Gastrocnemius medialis (tissue), 4 donors: ENCODE measurements around the gene XKR7. TPM values are rescaled to one million over a fixed set of nuclear protein-coding genes. Genes with fewer than 3 reads are reported as not detected.

Source experiments
- ATAC-seq, 2 donors: fragments of 150-250 bp; one replicate each; pipeline ENCODE4 v1.9.1; 2016
- DNase-seq, 2 donors: peaks; one replicate each; pipeline ENCODE4 v3.0.0-alpha.2; 2019
- H3K27ac ChIP-seq, 4 donors: fragments of 200-600 bp; sonication (generic); 1 replicate in 1 of 4; 2 replicates in 3 of 4; pipeline ENCODE4 v1.5.1; 2016 to 2018; ENCODE audit warnings: mild to moderate bottlenecking in 2 of 4, moderate library complexity in 1 of 4
- H3K27me3 ChIP-seq, 3 donors: fragments of 200-600 bp; sonication (generic) in 2 of 3; 1 replicate in 1 of 3; 2 replicates in 2 of 3; pipeline versions ENCODE4 v1.5.1 to v1.6.0; 2016 to 2019; ENCODE audit warnings: mild to moderate bottlenecking in 1 of 3, moderate library complexity in 1 of 3
- H3K36me3 ChIP-seq, 2 donors: fragments of 200-600 bp; sonication (generic) in 1 of 2; one replicate each; pipeline ENCODE4 v1.5.1; 2017 to 2018
- H3K4me1 ChIP-seq, 2 donors: fragments of 200-600 bp; sonication (generic) in 1 of 2; one replicate each; pipeline ENCODE4 v1.5.1; 2016 to 2017; ENCODE audit warnings: mild to moderate bottlenecking in 2 of 2
- H3K4me3 ChIP-seq, 4 donors: fragments of 200-600 bp; sonication (generic) in 3 of 4; 1 replicate in 1 of 4; 2 replicates in 3 of 4; pipeline ENCODE4 v1.5.1; 2016 to 2019; ENCODE audit warnings: mild to moderate bottlenecking in 2 of 4
- H3K9me3 ChIP-seq, 3 donors: fragments of 200-600 bp; sonication (generic) in 2 of 3; 1 replicate in 1 of 3; 2 replicates in 2 of 3; pipeline ENCODE4 v1.5.1; 2016 to 2019
- CTCF ChIP-seq, 5 experiments: fragments of 450-650 bp in 3 of 5; fragments of 200-600 bp in 2 of 5; sonication (generic) in 2 of 5; IDR thresholded peaks in 4 of 5; conservative IDR thresholded peaks in 1 of 5; 1 replicate in 4 of 5; 2 replicates in 1 of 5; pipeline ENCODE4 v1.5.1; 2016 to 2019; ENCODE audit warnings: antibody characterized with exemption in 5 of 5, mild to moderate bottlenecking in 3 of 5, moderate library complexity in 3 of 5
- POLR2A ChIP-seq, 2 donors: fragments of 450-650 bp; IDR thresholded peaks; one replicate each; pipeline ENCODE4 v1.6.1; 2017; ENCODE audit warnings: antibody characterized with exemption in 2 of 2, mild to moderate bottlenecking in 2 of 2, moderate library complexity in 2 of 2
- in situ Hi-C, 4 donors: fragments of 200-750 bp; cut with MboI; loops; one replicate each; pipeline versions ENCODE4 v1.15.0 to v1.8.0; 2017; ENCODE audit warnings: low sequenced_read_pairs in 4 of 4
- intact Hi-C: fragments of 100-400 bp; cut with DNase I; formaldehyde crosslinking; loops from one replicate; pipeline ENCODE4 v1.15.1; 2023; ENCODE audit warnings: low total_unique reads
- total RNA-seq, 4 donors: library from RNA; depleted of rRNA; stranded (reverse); fragments of >200 nt; gene quantifications; one replicate each; pipeline versions ENCODE4 v1.1.0 to v1.2.3, GENCODE V29; 2016

The XKR7 gene
- total RNA-seq, 4 donors from 2014 or later: not detected

GRCh38 chr20:31974296-31974695 lies 6.3 kb downstream of the XKR7 start:
- intact Hi-C loops: no loop called here
- no peaks in the 10 kb centered on the region for H3K36me3 ChIP-seq
- H3K27me3 ChIP-seq: peaks cover 7 to 9% (median 8%) of the 10 kb centered on the region in 3 donors
- H3K27ac ChIP-seq: no peak overlapping the region
- in situ Hi-C loops: no loop called here
- no peak overlapping the region for H3K4me3 ChIP-seq
- TF ChIP-seq CTCF (IDR thresholded peaks at IDR 0.05 in 4 of 5, conservative IDR thresholded peaks at IDR 0.05 in 1 of 5): no peak
- no peak for TF ChIP-seq POLR2A (IDR thresholded peaks at IDR 0.05)
- ATAC-seq (no peak), DNase-seq (no peak)
- no peaks in the 10 kb centered on the region for H3K4me1 ChIP-seq
- H3K9me3 ChIP-seq: no peaks in the 10 kb centered on the region

- H3K27me3 ChIP-seq: peaks cover 9 to 10% (median 10%) of the 10 kb centered on the region in 3 donors
- H3K4me1 ChIP-seq: no peaks in the 10 kb centered on the region
- H3K36me3 ChIP-seq: no peaks in the 10 kb centered on the region
- H3K27ac ChIP-seq: no peak overlapping the region
- H3K9me3 ChIP-seq: no peaks in the 10 kb centered on the region
- no peak for ATAC-seq
- no peak overlapping the region for H3K4me3 ChIP-seq
- intact Hi-C loops: no loop called here
- DNase-seq: no peak
- in situ Hi-C loops: no loop called here
- TF ChIP-seq CTCF (IDR thresholded peaks at IDR 0.05 in 4 of 5, conservative IDR thresholded peaks at IDR 0.05 in 1 of 5): no peak
- no peak for TF ChIP-seq POLR2A (IDR thresholded peaks at IDR 0.05)
These were observed 7.1 kb downstream of the XKR7 start for GRCh38 chr20:31974951-31975487.

GRCh38 chr20:31975874-31976273 lies 7.9 kb downstream of the XKR7 start:
- no peak for TF ChIP-seq POLR2A (IDR thresholded peaks at IDR 0.05)
- TF ChIP-seq CTCF (IDR thresholded peaks at IDR 0.05 in 4 of 5, conservative IDR thresholded peaks at IDR 0.05 in 1 of 5): no peak
- in situ Hi-C loops: no loop called here
- no peaks in the 10 kb centered on the region for H3K36me3 ChIP-seq
- intact Hi-C loops: no loop called here
- no peaks in the 10 kb centered on the region for H3K4me1 ChIP-seq
- H3K9me3 ChIP-seq: no peaks in the 10 kb centered on the region
- no peak overlapping the region for H3K27ac ChIP-seq
- DNase-seq (no peak), ATAC-seq (no peak)
- peaks cover 9 to 10% (median 10%) of the 10 kb centered on the region in 3 donors for H3K27me3 ChIP-seq
- H3K4me3 ChIP-seq: no peak overlapping the region

GRCh38 chr20:31977080-31977479 lies 9.1 kb downstream of the XKR7 start:
- DNase-seq: no peak
- Histone ChIP-seq H3K9me3 (no peaks in the 10 kb centered on the region), H3K36me3 (no peaks in the 10 kb centered on the region), H3K4me3 (no peak overlapping the region), H3K27ac (no peak overlapping the region), H3K4me1 (no peaks in the 10 kb centered on the region), H3K27me3 (peaks cover 6 to 10% (median 9%) of the 10 kb centered on the region in 3 donors)
- no peak for ATAC-seq
- no peak for TF ChIP-seq POLR2A (IDR thresholded peaks at IDR 0.05)
- TF ChIP-seq CTCF (IDR thresholded peaks at IDR 0.05 in 4 of 5, conservative IDR thresholded peaks at IDR 0.05 in 1 of 5): no peak
- intact Hi-C loops (no loop called here), in situ Hi-C loops (no loop called here)
